ENCODE measurements around the gene FGGY.
A peak's percentile ranks its signal among the peaks of the same experiment; 100 is the strongest.

The FGGY gene

GRCh38 chr1:59316497-59317128, 19.7 kb downstream of the FGGY start:
- peak; percentile 57 for DNase-seq

GRCh38 chr1:59317343-59317742, 20.4 kb downstream of the FGGY start:
- DNase-seq, result no peak

- no peak for DNase-seq
These were observed 20.9 kb downstream of the FGGY start for GRCh38 chr1:59317780-59318179.

- no peak for DNase-seq
These were observed 21.5 kb downstream of the FGGY start for GRCh38 chr1:59318271-59318860.

GRCh38 chr1:59322394-59322793, 25.5 kb downstream of the FGGY start:
- no peak for DNase-seq

- no peak for DNase-seq
These were observed 25.9 kb downstream of the FGGY start for GRCh38 chr1:59322814-59323213.

- DNase-seq, result no peak
These were observed 27.0 kb downstream of the FGGY start for GRCh38 chr1:59323879-59324278.

GRCh38 chr1:59328353-59328752, 31.5 kb downstream of the FGGY start:
- DNase-seq, result no peak

GRCh38 chr1:59329412-59330053, 32.6 kb downstream of the FGGY start:
- DNase-seq, result no peak

- no peak for DNase-seq
These were observed 35.1 kb downstream of the FGGY start for GRCh38 chr1:59331686-59332620.

- DNase-seq, result peak; percentile 59
These were observed 36.1 kb downstream of the FGGY start for GRCh38 chr1:59332983-59333382.

GRCh38 chr1:59333626-59334277, 36.9 kb downstream of the FGGY start:
- DNase-seq, result no peak

- no peak for DNase-seq
These were observed 43.8 kb downstream of the FGGY start for GRCh38 chr1:59340411-59341307.

GRCh38 chr1:59342801-59343575, 46.1 kb downstream of the FGGY start:
- no peak for DNase-seq

- DNase-seq, result no peak
These were observed 46.6 kb downstream of the FGGY start for GRCh38 chr1:59343576-59343840.

GRCh38 chr1:59345221-59345620, 48.3 kb downstream of the FGGY start:
- DNase-seq, result no peak

GRCh38 chr1:59346429-59346828, 49.5 kb downstream of the FGGY start:
- DNase-seq, result no peak

GRCh38 chr1:59349101-59349500, 52.2 kb downstream of the FGGY start:
- no peak for DNase-seq

- no peak for DNase-seq
These were observed 53.6 kb downstream of the FGGY start for GRCh38 chr1:59350521-59350920.

- DNase-seq, result no peak
These were observed 55.2 kb downstream of the FGGY start for GRCh38 chr1:59352065-59352464.

- DNase-seq, result no peak
These were observed 56.6 kb downstream of the FGGY start for GRCh38 chr1:59353453-59353852.
